Measurements from ENCODE around the gene COL18A1.

- TF ChIP-seq, protein P1, sequence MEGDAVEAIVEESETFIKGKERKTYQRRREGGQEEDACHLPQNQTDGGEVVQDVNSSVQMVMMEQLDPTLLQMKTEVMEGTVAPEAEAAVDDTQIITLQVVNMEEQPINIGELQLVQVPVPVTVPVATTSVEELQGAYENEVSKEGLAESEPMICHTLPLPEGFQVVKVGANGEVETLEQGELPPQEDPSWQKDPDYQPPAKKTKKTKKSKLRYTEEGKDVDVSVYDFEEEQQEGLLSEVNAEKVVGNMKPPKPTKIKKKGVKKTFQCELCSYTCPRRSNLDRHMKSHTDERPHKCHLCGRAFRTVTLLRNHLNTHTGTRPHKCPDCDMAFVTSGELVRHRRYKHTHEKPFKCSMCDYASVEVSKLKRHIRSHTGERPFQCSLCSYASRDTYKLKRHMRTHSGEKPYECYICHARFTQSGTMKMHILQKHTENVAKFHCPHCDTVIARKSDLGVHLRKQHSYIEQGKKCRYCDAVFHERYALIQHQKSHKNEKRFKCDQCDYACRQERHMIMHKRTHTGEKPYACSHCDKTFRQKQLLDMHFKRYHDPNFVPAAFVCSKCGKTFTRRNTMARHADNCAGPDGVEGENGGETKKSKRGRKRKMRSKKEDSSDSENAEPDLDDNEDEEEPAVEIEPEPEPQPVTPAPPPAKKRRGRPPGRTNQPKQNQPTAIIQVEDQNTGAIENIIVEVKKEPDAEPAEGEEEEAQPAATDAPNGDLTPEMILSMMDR (conservative IDR thresholded peaks at IDR 0.05; ENCODE audit: low read depth, low read length), result no peak
- TF ChIP-seq EZH2 (IDR thresholded peaks at IDR 0.05; ENCODE audit: low read length, unreplicated experiment), result no peak
Measured at GRCh38 chr21:45429221-45430175, 24.5 kb downstream of the COL18A1 start.
